ENCODE results near the gene BTBD8. TPM values are rescaled to one million over a fixed set of nuclear protein-coding genes. Genes with fewer than 3 reads are reported as not detected.
"Not testable (repeated sequence)": the region's sequence is repeated elsewhere in the genome, so short reads cannot be mapped to it uniquely, and the experiment has no call there.

Gene BTBD8
- total and polyA plus RNA-seq, 4 donors: 15.4 to 56.1 (median 22.7) TPM

- Histone ChIP-seq H3K27me3 (ENCODE audit: control insufficient read depth, insufficient read depth, low read length) (no peaks in the 10 kb centered on the region), H3K9me3 (ENCODE audit: control insufficient read depth, insufficient read depth, low read length) (no peaks in the 10 kb centered on the region), H3K27ac (ENCODE audit: low read depth, low read length) (no peak overlapping the region), H3K4me3 (ENCODE audit: low read depth, low read length) (no peak overlapping the region), H3K36me3 (ENCODE audit: control insufficient read depth, insufficient read depth, low read length) (no peaks in the 10 kb centered on the region), H3K4me1 (ENCODE audit: control insufficient read depth, insufficient read depth, low read length) (no peaks in the 10 kb centered on the region)
- DNase-seq (ENCODE audit: low read depth in 4 of 6, low spot score in 6 of 6): no peak
Measured at GRCh38 chr1:92051948-92052347, 28.2 kb upstream of the BTBD8 start.

- no peak overlapping the region for H3K4me3 ChIP-seq (ENCODE audit: low read depth, low read length)
- no CpG with 5 or more reads among the region's 3 CpGs for WGBS (ENCODE audit: insufficient coverage)
- no peaks in the 10 kb centered on the region for H3K27me3 ChIP-seq (ENCODE audit: control insufficient read depth, insufficient read depth, low read length)
- H3K27ac ChIP-seq (ENCODE audit: low read depth, low read length): no peak overlapping the region
- no peaks in the 10 kb centered on the region for H3K36me3 ChIP-seq (ENCODE audit: control insufficient read depth, insufficient read depth, low read length)
- H3K4me1 ChIP-seq (ENCODE audit: control insufficient read depth, insufficient read depth, low read length): no peaks in the 10 kb centered on the region
- no peaks in the 10 kb centered on the region for H3K9me3 ChIP-seq (ENCODE audit: control insufficient read depth, insufficient read depth, low read length)
- DNase-seq (ENCODE audit: low read depth in 4 of 6, low spot score in 6 of 6): no peak
Measured at GRCh38 chr1:92065042-92065441, 15.1 kb upstream of the BTBD8 start.

- Histone ChIP-seq H3K4me1 (ENCODE audit: control insufficient read depth, insufficient read depth, low read length) (no peaks in the 10 kb centered on the region), H3K36me3 (ENCODE audit: control insufficient read depth, insufficient read depth, low read length) (no peaks in the 10 kb centered on the region), H3K9me3 (ENCODE audit: control insufficient read depth, insufficient read depth, low read length) (no peaks in the 10 kb centered on the region), H3K27me3 (ENCODE audit: control insufficient read depth, insufficient read depth, low read length) (no peaks in the 10 kb centered on the region), H3K27ac (ENCODE audit: low read depth, low read length) (no peak overlapping the region), H3K4me3 (ENCODE audit: low read depth, low read length) (no peak overlapping the region)
- 92% methylated on average over 6 of the region's 8 CpGs for WGBS (ENCODE audit: insufficient coverage)
- DNase-seq (ENCODE audit: low read depth in 4 of 6, low spot score in 6 of 6): no peak
Measured at GRCh38 chr1:92066321-92066720, 13.8 kb upstream of the BTBD8 start.

- no peak overlapping the region for H3K27ac ChIP-seq (ENCODE audit: low read depth, low read length)
- no peaks in the 10 kb centered on the region for H3K9me3 ChIP-seq (ENCODE audit: control insufficient read depth, insufficient read depth, low read length)
- 60% methylated on average over 1 of the region's 2 CpGs for WGBS (ENCODE audit: insufficient coverage)
- DNase-seq (ENCODE audit: low read depth in 4 of 6, low spot score in 6 of 6): no peak
- no peaks in the 10 kb centered on the region for H3K27me3 ChIP-seq (ENCODE audit: control insufficient read depth, insufficient read depth, low read length)
- H3K36me3 ChIP-seq (ENCODE audit: control insufficient read depth, insufficient read depth, low read length): no peaks in the 10 kb centered on the region
- no peak overlapping the region for H3K4me3 ChIP-seq (ENCODE audit: low read depth, low read length)
- no peaks in the 10 kb centered on the region for H3K4me1 ChIP-seq (ENCODE audit: control insufficient read depth, insufficient read depth, low read length)
Measured at GRCh38 chr1:92070892-92071291, 9.3 kb upstream of the BTBD8 start.

GRCh38 chr1:92074446-92074845, 5.7 kb upstream of the BTBD8 start:
- H3K4me1 ChIP-seq (ENCODE audit: control insufficient read depth, insufficient read depth, low read length); H3K27me3 ChIP-seq (ENCODE audit: control insufficient read depth, insufficient read depth, low read length); H3K36me3 ChIP-seq (ENCODE audit: control insufficient read depth, insufficient read depth, low read length); H3K4me3 ChIP-seq (ENCODE audit: low read depth, low read length); DNase-seq (ENCODE audit: low read depth in 4 of 6, low spot score in 6 of 6); H3K9me3 ChIP-seq (ENCODE audit: control insufficient read depth, insufficient read depth, low read length); H3K27ac ChIP-seq (ENCODE audit: low read depth, low read length): not testable (repeated sequence)

- Histone ChIP-seq H3K9me3 (ENCODE audit: control insufficient read depth, insufficient read depth, low read length) (no peaks in the 10 kb centered on the region), H3K27me3 (ENCODE audit: control insufficient read depth, insufficient read depth, low read length) (no peaks in the 10 kb centered on the region)
- WGBS (ENCODE audit: insufficient coverage): 80% methylated on average over 1 of the region's 3 CpGs
Measured at GRCh38 chr1:92075311-92075710, 4.8 kb upstream of the BTBD8 start, which contains the start of gene SETSIP. TSS of gene SETSIP (minus strand) at chr1:92075411. CDS start at chr1:92075411, 0 bp downstream.

GRCh38 chr1:92076363-92076762, 3.8 kb upstream of the BTBD8 start:
- H3K4me3 ChIP-seq (ENCODE audit: low read depth, low read length): no peak overlapping the region
- no peak for DNase-seq (ENCODE audit: low read depth in 4 of 6, low spot score in 6 of 6)
- H3K4me1 ChIP-seq (ENCODE audit: control insufficient read depth, insufficient read depth, low read length): no peaks in the 10 kb centered on the region
- H3K36me3 ChIP-seq (ENCODE audit: control insufficient read depth, insufficient read depth, low read length): no peaks in the 10 kb centered on the region
- WGBS (ENCODE audit: insufficient coverage): 100% methylated on average over 2 of the region's 5 CpGs
- no peak overlapping the region for H3K27ac ChIP-seq (ENCODE audit: low read depth, low read length)
- H3K27me3 ChIP-seq (ENCODE audit: control insufficient read depth, insufficient read depth, low read length): no peaks in the 10 kb centered on the region
- H3K9me3 ChIP-seq (ENCODE audit: control insufficient read depth, insufficient read depth, low read length): no peaks in the 10 kb centered on the region

More at GRCh38 chr1:92075311-92075710, 4.8 kb upstream of the BTBD8 start, which contains the start of gene SETSIP:
- H3K4me1 ChIP-seq (ENCODE audit: control insufficient read depth, insufficient read depth, low read length): no peaks in the 10 kb centered on the region
- DNase-seq (ENCODE audit: low read depth in 4 of 6, low spot score in 6 of 6): no peak
- H3K4me3 ChIP-seq (ENCODE audit: low read depth, low read length): no peak within 1 kb of the TSS
- no peaks in the 10 kb centered on the region for H3K36me3 ChIP-seq (ENCODE audit: control insufficient read depth, insufficient read depth, low read length)
- no peak within 1 kb of the TSS for H3K27ac ChIP-seq (ENCODE audit: low read depth, low read length)

- H3K36me3 ChIP-seq (ENCODE audit: control insufficient read depth, insufficient read depth, low read length); DNase-seq (ENCODE audit: low read depth in 4 of 6, low spot score in 6 of 6); H3K27ac ChIP-seq (ENCODE audit: low read depth, low read length); H3K4me1 ChIP-seq (ENCODE audit: control insufficient read depth, insufficient read depth, low read length); H3K9me3 ChIP-seq (ENCODE audit: control insufficient read depth, insufficient read depth, low read length); H3K4me3 ChIP-seq (ENCODE audit: low read depth, low read length); H3K27me3 ChIP-seq (ENCODE audit: control insufficient read depth, insufficient read depth, low read length): not testable (repeated sequence)
- WGBS (ENCODE audit: insufficient coverage): 96% methylated on average over 5 of the region's 8 CpGs
Measured at GRCh38 chr1:92078077-92078476, 2.1 kb upstream of the BTBD8 start.

GRCh38 chr1:92079441-92079840, 704 bp upstream of the BTBD8 start:
- no peaks in the 10 kb centered on the region for H3K4me1 ChIP-seq (ENCODE audit: control insufficient read depth, insufficient read depth, low read length)
- no peaks in the 10 kb centered on the region for H3K9me3 ChIP-seq (ENCODE audit: control insufficient read depth, insufficient read depth, low read length)
- H3K27ac ChIP-seq (ENCODE audit: low read depth, low read length): no peak overlapping the region
- no peaks in the 10 kb centered on the region for H3K27me3 ChIP-seq (ENCODE audit: control insufficient read depth, insufficient read depth, low read length)
- H3K4me3 ChIP-seq (ENCODE audit: low read depth, low read length): peak overlapping the region; percentile 82
- WGBS (ENCODE audit: insufficient coverage): no CpG with 5 or more reads among the region's 7 CpGs
- H3K36me3 ChIP-seq (ENCODE audit: control insufficient read depth, insufficient read depth, low read length): no peaks in the 10 kb centered on the region
- no peak for DNase-seq (ENCODE audit: low read depth in 4 of 6, low spot score in 6 of 6)

GRCh38 chr1:92081031-92081430, 886 bp downstream of the BTBD8 start:
- Histone ChIP-seq H3K36me3 (ENCODE audit: control insufficient read depth, insufficient read depth, low read length) (no peaks in the 10 kb centered on the region), H3K4me3 (ENCODE audit: low read depth, low read length) (peak overlapping the region; percentile 82), H3K27me3 (ENCODE audit: control insufficient read depth, insufficient read depth, low read length) (no peaks in the 10 kb centered on the region), H3K4me1 (ENCODE audit: control insufficient read depth, insufficient read depth, low read length) (no peaks in the 10 kb centered on the region), H3K27ac (ENCODE audit: low read depth, low read length) (peak overlapping the region; percentile 64), H3K9me3 (ENCODE audit: control insufficient read depth, insufficient read depth, low read length) (peaks cover 3% of the 10 kb centered on the region)
- DNase-seq (ENCODE audit: low read depth in 4 of 6, low spot score in 6 of 6): no peak
- 86% methylated on average over 1 of the region's 4 CpGs for WGBS (ENCODE audit: insufficient coverage)
